GM21528 (cell line): ENCODE data around the gene SMURF2.

Experiments
- ATAC-seq: cut with Tn5 transposase; IDR thresholded peaks from one replicate; pipeline ENCODE4 v1.9.1; 2021; ENCODE audit warnings: mild to moderate bottlenecking, moderate library complexity; ENCODE audit not compliant: unreplicated experiment, low FRiP score

SMURF2 gene

GRCh38 chr17:64546716-64547115, 115.4 kb downstream of the SMURF2 start:
- ATAC-seq: no peak

DNA sequence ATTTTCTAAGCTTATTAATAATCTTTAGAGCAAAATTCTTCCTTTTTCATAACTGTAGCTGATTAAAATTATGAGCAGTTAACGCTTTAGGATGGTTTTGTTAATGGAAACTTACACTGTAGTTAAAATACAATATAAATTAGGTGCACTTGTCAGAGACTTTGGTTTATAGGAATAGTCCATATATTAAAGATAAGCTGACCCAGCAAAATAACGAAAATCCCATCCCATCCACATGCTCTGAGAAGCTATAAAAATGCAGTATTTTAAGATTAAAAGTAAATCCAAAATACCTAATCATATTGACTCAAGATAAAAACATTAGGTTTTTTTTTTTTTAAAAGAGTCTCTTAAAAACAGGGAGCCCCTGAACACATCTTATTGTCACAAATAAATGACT, 117.4 kb downstream of the SMURF2 start:
- no peak for ATAC-seq

- no peak for ATAC-seq
Measured at GRCh38 chr17:64540118-64540776, 121.9 kb downstream of the SMURF2 start.

DNA sequence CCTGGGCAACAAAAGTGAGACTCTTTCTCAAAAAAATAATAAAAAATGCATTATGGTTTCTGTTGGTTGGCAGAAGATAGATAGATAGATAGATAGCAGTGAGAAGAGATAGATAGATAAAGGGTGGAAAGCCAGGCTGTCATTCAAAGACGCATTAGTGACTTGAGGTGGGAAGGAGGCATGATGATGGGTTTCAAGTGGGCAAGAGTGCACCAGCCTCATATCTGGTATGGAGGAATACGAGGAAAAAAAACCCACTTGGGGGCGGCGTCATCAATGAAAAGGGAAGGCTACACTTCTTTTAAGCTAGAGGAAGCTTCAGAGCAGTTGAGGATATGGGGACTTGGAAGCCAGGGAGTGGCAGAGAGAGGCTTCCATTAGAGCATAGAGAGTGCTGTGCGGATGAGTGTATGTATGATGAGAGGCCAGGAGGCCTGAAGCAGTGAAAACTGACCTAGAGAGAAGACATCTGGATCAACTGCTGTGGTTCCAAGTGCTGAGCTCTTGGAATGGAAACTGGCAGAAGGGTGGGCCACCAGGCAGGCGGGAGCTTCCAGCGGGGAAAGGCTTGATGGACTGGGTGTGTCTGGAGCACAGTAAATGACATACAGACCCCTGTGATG, 123.5 kb downstream of the SMURF2 start:
- no peak for ATAC-seq

- ATAC-seq: no peak
Measured at GRCh38 chr17:64537488-64537887, 124.6 kb downstream of the SMURF2 start.

DNA sequence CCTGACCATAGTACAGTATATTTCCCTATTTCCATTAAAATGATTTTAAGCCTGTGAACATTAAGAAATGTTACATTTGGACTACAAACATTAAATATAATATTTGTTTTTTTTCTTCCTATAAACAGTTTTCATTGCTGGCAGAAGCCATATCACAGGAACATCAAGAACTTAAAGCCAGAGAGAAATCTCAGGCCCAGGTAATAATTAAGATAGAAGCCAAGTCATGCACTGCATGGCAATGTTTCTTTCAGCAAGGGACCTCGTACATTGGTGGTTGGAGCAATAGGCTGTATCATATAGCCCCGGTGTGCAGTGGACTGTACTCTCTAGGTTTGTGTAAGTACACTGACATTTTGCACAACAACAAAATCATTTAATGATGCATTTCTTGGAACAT, 125.2 kb downstream of the SMURF2 start:
- no peak for ATAC-seq

GRCh38 chr17:64535357-64535756, 126.8 kb downstream of the SMURF2 start:
- no peak for ATAC-seq

DNA sequence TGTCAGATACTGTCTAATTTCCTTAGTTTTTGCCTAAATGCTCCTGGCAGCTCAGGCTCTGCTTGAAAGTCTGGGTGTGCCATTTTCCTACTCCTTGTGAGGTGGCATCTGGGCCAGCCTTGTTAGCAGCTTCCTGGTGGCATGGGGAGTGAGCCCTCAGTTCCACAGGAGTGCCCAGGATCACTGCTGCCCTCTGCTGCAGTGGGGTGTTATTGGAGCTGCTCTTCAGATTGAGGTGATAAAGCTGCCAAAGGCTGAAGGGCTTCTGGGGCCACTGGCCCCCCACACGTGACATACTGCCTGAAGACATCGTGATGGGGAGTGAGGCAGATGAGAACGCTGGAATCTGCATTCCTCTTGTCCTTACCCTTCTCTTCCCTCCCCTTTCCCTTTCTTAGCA, 127.9 kb downstream of the SMURF2 start:
- no peak for ATAC-seq

GRCh38 chr17:64533784-64534183, 128.3 kb downstream of the SMURF2 start:
- ATAC-seq: no peak

GRCh38 chr17:64532409-64532808, 129.7 kb downstream of the SMURF2 start:
- no peak for ATAC-seq

GRCh38 chr17:64531955-64532371, 130.1 kb downstream of the SMURF2 start:
- ATAC-seq: no peak

DNA sequence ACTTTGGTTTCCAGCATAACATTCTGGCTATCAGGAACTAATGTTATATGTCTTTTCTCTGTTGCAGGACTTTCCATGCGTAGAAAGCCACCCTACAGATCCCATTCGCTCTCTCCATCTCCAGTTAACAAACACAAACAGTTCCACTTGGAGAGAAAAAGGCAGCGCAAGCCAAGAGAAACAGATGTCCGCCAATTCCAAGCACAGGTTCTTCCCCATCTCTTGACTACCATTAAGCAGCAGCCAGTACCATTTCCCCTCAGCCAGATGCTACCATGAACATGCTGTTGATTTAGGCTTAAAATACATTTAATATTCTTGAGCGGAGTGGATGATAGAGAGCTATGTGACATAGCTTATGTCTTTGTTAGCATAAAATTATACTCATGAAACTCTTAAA, 132.9 kb downstream of the SMURF2 start:
- no peak for ATAC-seq

GRCh38 chr17:64527914-64528313, 134.2 kb downstream of the SMURF2 start:
- no peak for ATAC-seq

- ATAC-seq: no peak
Measured at GRCh38 chr17:64520359-64520758, 141.7 kb downstream of the SMURF2 start.

DNA sequence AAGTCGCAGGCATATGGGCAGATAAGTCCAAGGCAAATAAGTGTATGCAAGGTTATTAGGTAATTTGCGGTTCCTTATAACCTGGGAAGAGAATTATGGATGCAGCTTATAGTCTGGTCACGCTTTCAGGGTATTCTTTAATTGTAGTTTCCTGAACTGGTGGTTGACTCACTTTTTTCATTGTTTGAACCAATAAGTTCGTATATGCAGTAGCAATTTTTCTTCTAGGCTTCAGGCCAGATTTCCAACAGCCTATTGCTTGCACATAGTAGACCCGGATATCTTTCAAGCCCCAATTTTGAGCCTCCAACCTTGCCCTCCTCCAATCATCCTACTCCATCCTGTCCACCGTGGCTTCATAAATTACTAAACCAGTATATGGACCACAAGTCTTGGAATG, 142.5 kb downstream of the SMURF2 start:
- ATAC-seq: no peak

GRCh38 chr17:64515829-64516228, 146.3 kb downstream of the SMURF2 start:
- no peak for ATAC-seq

GRCh38 chr17:64515419-64515818, 146.7 kb downstream of the SMURF2 start:
- no peak for ATAC-seq

DNA sequence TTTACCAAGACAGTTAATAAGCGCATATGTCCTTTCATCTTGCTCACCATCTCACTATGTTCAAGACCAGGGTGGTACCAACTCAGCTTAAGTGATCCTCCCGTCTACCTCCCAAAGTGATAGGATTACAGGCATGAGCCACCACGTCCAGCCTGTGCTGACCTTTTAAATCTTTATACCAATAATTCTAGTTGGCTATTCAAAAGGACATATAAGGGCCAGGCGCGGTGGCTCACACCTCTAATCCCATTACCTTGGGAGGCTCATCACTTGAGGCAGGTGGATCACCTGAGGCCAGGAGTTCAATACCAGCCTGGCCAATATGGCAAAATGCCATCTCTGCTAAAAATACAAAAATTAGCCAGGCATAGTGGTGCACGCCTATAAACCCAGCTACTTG, 152.9 kb downstream of the SMURF2 start:
- ATAC-seq: no peak

DNA sequence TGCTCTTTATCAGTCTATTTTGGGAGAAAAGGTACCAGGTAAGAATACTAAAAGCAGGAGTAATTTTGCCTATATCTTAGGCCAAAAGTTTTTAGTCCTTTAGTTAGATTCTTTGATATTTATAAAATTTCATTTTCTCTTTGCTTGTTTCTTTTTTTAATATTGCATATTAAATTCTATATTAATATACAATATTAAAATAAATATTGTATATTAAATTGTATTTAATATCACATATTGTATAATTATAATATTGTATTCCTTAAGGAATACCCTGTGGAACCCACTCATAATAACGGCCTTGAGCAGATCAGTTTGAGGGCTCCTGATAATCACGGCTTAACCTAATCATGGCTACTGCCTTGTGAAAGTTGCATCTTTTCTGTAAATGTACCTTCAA, 153.4 kb downstream of the SMURF2 start:
- no peak for ATAC-seq

DNA sequence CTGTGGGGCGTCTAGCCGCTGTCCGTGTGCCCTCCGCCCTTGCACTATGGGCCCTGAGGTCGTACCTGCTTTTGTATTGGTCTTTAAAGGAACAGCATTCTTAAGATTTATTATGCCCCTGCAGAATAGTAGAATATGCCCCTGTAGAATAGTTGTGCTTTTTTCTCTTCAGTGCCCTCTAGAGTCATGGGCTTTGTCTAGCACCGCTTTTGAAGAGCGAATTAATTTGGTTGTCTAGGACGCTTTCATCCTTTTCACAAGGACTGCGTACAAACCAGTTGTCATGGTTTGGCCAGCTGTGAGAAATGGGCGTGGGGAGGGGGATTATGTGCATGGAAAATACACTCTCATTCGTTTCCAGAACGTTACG, 154.7 kb downstream of the SMURF2 start:
- ATAC-seq: peak; percentile 9

GRCh38 chr17:64506576-64507412, 155.3 kb downstream of the SMURF2 start, which contains the start of gene CEP95:
Gene CEP95, plus strand, starts transcription at chr17:64506977. Its CDS starts 121 bp downstream, at chr17:64507098.
- ATAC-seq: peak; percentile 71

- peak; percentile 59 for ATAC-seq
Measured at GRCh38 chr17:64506201-64506575, 155.9 kb downstream of the SMURF2 start, which contains the start of gene DDX5. Gene DDX5, minus strand, starts transcription at chr17:64506289. Its CDS starts 170 bp downstream, at chr17:64506119.
